Keratinocyte (primary cell): ENCODE results near the gene THBD. TPM values are rescaled to one million over a fixed set of nuclear protein-coding genes. Genes with fewer than 3 reads are reported as not detected.

ENCODE experiments used
- DNase-seq: peaks from one replicate; pipeline ENCODE4 v3.0.0-alpha.2; 2011; ENCODE audit warnings: low read depth, missing footprints, low spot score
- FAIRE-seq: peaks from 2 replicates; lab custom pipeline; 2011; peaks lifted over from hg19 to GRCh38; lab: Jason Lieb, UNC
- H2AFZ ChIP-seq: 2 replicates; pipeline ENCODE4 v1.6.0; 2012; ENCODE audit warnings: low read length, control low read depth, inconsistent platforms; ENCODE audit not compliant: control insufficient read depth
- H3K27ac ChIP-seq: 2 replicates; pipeline ENCODE4 v1.5.1; 2011; ENCODE audit warnings: low read length; ENCODE audit not compliant: control insufficient read depth, insufficient read depth
- H3K27me3 ChIP-seq: 3 replicates; pipeline ENCODE4 v1.6.0; 2011; ENCODE audit warnings: low read length; ENCODE audit not compliant: control insufficient read depth, insufficient read depth; ENCODE audit errors: extremely low read depth
- H3K36me3 ChIP-seq, 2 experiments: 2 replicates in 1 of 2; 3 replicates in 1 of 2; pipeline ENCODE4 v1.5.1; 2011; ENCODE audit warnings: low read length in 2 of 2, mild to moderate bottlenecking in 1 of 2; ENCODE audit not compliant: control insufficient read depth in 2 of 2, insufficient read depth in 2 of 2; ENCODE audit errors: extremely low read depth in 1 of 2
- H3K4me1 ChIP-seq: 3 replicates; pipeline ENCODE4 v1.5.1; 2011; ENCODE audit warnings: low read length; ENCODE audit not compliant: control insufficient read depth, insufficient read depth; ENCODE audit errors: extremely low read depth
- H3K4me2 ChIP-seq: 3 replicates; pipeline ENCODE4 v1.6.0; 2011; ENCODE audit warnings: low read depth, low read length; ENCODE audit not compliant: control insufficient read depth, insufficient read depth; ENCODE audit errors: extremely low read depth
- H3K4me3 ChIP-seq, 3 experiments: fragments of 200-600 bp in 1 of 3; sonication (generic) in 1 of 3; 2 replicates in 2 of 3; 3 replicates in 1 of 3; pipeline ENCODE4 v1.5.1; 2011 to 2016; ENCODE audit warnings: low read length in 3 of 3, mild to moderate bottlenecking in 3 of 3, control low read depth in 2 of 3, inconsistent platforms in 1 of 3, low read depth in 1 of 3, mixed read lengths in 1 of 3, mixed run types in 1 of 3, moderate library complexity in 1 of 3; ENCODE audit not compliant: control insufficient read depth in 2 of 3, insufficient read depth in 2 of 3; ENCODE audit errors: extremely low read depth in 1 of 3
- H3K79me2 ChIP-seq: 2 replicates; pipeline ENCODE4 v1.6.0; 2012; ENCODE audit warnings: low read length; ENCODE audit not compliant: control insufficient read depth, insufficient read depth
- H3K9ac ChIP-seq: 3 replicates; pipeline ENCODE4 v1.6.0; 2011; ENCODE audit warnings: low read length; ENCODE audit not compliant: control insufficient read depth, insufficient read depth; ENCODE audit errors: extremely low read depth
- H3K9me1 ChIP-seq: 3 replicates; pipeline ENCODE4 v1.6.0; 2011; ENCODE audit warnings: low read length; ENCODE audit not compliant: control insufficient read depth, insufficient read depth; ENCODE audit errors: extremely low read depth
- H3K9me3 ChIP-seq: 2 replicates; pipeline ENCODE4 v1.5.1; 2012; ENCODE audit warnings: low read depth, low read length; ENCODE audit not compliant: control insufficient read depth
- H4K20me1 ChIP-seq: 3 replicates; pipeline ENCODE4 v1.6.0; 2011; ENCODE audit warnings: low read length; ENCODE audit not compliant: control insufficient read depth, insufficient read depth; ENCODE audit errors: extremely low read depth
- EZH2 ChIP-seq: IDR thresholded peaks from one replicate; pipeline ENCODE4 v1.6.1; 2012; ENCODE audit warnings: inconsistent platforms, mild to moderate bottlenecking, low read length, moderate library complexity
- dilution Hi-C: fragments of 300-500 bp; cut with MboI; formaldehyde crosslinking; loops from one replicate; pipeline ENCODE4 v1.7.0; 2020; ENCODE audit warnings: low sequenced_read_pairs; ENCODE audit not compliant: extremely low pct_ligation_motif_present
- polyA plus RNA-seq, 5 experiments: library from polyadenylated mRNA; depleted of rRNA in 3 of 5; stranded (reverse) in 3 of 5; stranded (forward) in 1 of 5; unstranded in 1 of 5; fragments of >200 nt; gene quantifications; 1 replicate in 1 of 5; 2 replicates in 3 of 5; 3 replicates in 1 of 5; pipeline versions ENCODE4 v1.2.1 to v1.2.3, GENCODE V29; 2011 to 2012; ENCODE audit warnings: missing spikeins in 2 of 5, low read depth in 1 of 5, low replicate concordance in 1 of 5
- TF ChIP-seq, protein P1 (sequence below), 3 experiments: IDR thresholded peaks in 1 of 3; conservative IDR thresholded peaks in 1 of 3; optimal IDR thresholded peaks in 1 of 3; 2 replicates in 2 of 3; 3 replicates in 1 of 3; pipeline versions ENCODE3 to v1.5.1; 2011; ENCODE audit warnings: low read length in 3 of 3, mild to moderate bottlenecking in 3 of 3, moderate library complexity in 2 of 3, control low read depth in 1 of 3, inconsistent platforms in 1 of 3; ENCODE audit not compliant: insufficient read depth in 2 of 3; ENCODE audit errors: extremely low read depth in 1 of 3

THBD gene
- polyA plus RNA-seq, 1 donor (not counting 4 experiments of a cell fraction or from before 2014, with no cell fraction given): 4.7 TPM

DNA sequence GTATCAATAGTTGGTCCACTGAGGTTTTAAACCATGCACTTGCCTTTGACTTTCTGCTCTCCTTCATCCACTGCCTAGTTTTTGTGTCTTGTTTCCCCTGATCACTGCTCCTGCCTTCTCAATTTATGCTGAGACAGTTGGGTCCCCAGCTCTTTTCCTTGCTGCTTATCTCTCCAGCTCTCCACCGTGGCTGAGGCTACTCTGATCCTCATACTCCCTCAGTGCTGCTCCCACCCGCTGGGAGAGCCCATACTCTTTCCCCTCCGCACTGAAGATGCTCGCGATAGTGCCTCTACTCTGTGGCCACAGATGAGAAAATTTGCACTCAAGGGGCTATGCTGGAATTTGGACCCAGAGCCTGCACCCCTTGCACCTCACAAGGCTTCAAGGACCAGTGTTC lies 3.4 kb upstream of the THBD start:
- FAIRE-seq (no peak), DNase-seq (no peak)
- Histone ChIP-seq H3K9me3 (no peaks in the 10 kb centered on the region), H3K4me3 (no peak overlapping the region), H3K36me3 (no peaks in the 10 kb centered on the region), H3K79me2 (no peaks in the 10 kb centered on the region), H2AFZ (no peak overlapping the region), H3K9ac (no peak overlapping the region), H4K20me1 (no peaks in the 10 kb centered on the region), H3K27me3 (no peaks in the 10 kb centered on the region), H3K4me2 (no peak overlapping the region), H3K4me1 (peaks cover 8% of the 10 kb centered on the region), H3K27ac (no peak overlapping the region), H3K9me1 (no peaks in the 10 kb centered on the region)
- TF ChIP-seq, protein P1, sequence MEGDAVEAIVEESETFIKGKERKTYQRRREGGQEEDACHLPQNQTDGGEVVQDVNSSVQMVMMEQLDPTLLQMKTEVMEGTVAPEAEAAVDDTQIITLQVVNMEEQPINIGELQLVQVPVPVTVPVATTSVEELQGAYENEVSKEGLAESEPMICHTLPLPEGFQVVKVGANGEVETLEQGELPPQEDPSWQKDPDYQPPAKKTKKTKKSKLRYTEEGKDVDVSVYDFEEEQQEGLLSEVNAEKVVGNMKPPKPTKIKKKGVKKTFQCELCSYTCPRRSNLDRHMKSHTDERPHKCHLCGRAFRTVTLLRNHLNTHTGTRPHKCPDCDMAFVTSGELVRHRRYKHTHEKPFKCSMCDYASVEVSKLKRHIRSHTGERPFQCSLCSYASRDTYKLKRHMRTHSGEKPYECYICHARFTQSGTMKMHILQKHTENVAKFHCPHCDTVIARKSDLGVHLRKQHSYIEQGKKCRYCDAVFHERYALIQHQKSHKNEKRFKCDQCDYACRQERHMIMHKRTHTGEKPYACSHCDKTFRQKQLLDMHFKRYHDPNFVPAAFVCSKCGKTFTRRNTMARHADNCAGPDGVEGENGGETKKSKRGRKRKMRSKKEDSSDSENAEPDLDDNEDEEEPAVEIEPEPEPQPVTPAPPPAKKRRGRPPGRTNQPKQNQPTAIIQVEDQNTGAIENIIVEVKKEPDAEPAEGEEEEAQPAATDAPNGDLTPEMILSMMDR (optimal IDR thresholded peaks at IDR 0.05 in 1 of 3, IDR thresholded peaks at IDR 0.05 in 1 of 3, conservative IDR thresholded peaks at IDR 0.05 in 1 of 3; ENCODE audit: extremely low read depth in 1 of 3, insufficient read depth in 2 of 3, low read length in 3 of 3): no peak
- no peak for TF ChIP-seq EZH2
- dilution Hi-C loops: no loop called here

DNA sequence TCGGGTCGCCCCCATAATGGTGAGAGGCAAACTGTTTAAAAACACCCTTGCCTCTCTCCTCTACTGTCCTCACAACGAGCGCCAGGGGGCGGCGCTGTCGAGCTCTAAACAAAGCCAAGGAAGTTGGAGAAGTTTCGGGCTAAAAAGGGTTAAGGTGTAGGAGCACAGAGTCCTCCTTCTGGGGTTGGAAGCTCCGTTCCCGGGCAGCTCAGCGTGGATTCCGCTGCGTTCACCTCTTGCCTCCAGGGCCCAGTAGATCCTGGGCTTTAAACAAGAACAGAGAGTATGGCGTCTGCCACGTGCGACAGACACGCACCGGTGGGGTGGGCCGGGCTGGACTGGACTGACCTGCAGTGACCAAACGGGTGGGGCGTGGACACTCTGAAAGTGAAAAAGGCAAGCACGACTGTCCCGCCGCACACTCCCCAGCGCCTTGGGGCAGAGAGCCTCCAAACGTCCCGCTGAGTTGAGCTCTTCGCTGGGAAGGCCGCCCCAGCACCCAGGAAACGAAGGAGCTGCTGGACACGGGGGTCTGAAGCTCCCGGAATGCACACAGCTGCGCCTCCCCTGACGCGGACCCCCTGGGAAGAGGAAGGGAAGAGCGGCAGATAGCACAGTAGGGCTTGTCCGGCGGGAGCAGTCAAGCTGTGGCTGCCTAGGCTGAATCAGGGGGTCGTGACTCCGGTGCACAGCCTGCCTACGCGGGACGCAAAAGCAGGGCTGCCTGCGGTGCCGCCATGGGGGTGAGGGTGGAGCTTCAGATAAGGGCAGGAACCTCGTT lies 1.6 kb upstream of the THBD start:
- H4K20me1 ChIP-seq: no peaks in the 10 kb centered on the region
- peak overlapping the region; percentile 42 for H3K27ac ChIP-seq
- no peaks in the 10 kb centered on the region for H3K9me3 ChIP-seq
- peak overlapping the region; percentile 73 for H3K9ac ChIP-seq
- no peaks in the 10 kb centered on the region for H3K36me3 ChIP-seq
- H3K79me2 ChIP-seq: no peaks in the 10 kb centered on the region
- H3K4me2 ChIP-seq: peak overlapping the region; percentile 93
- H3K4me1 ChIP-seq: peaks cover 19% of the 10 kb centered on the region
- peak; percentile 66 for DNase-seq
- FAIRE-seq: peak; percentile 68
- peak overlapping the region; percentile 88 for H2AFZ ChIP-seq
- TF ChIP-seq, protein P1 (optimal IDR thresholded peaks at IDR 0.05 in 1 of 3, IDR thresholded peaks at IDR 0.05 in 1 of 3, conservative IDR thresholded peaks at IDR 0.05 in 1 of 3; ENCODE audit: extremely low read depth in 1 of 3, insufficient read depth in 2 of 3, low read length in 3 of 3): peak; percentile 76 to 88 (median 81)
- TF ChIP-seq EZH2: no peak
- no peaks in the 10 kb centered on the region for H3K27me3 ChIP-seq
- H3K9me1 ChIP-seq: no peaks in the 10 kb centered on the region
- dilution Hi-C loops: no loop called here
- H3K4me3 ChIP-seq: peak overlapping the region; percentile 26 to 62 (median 46)
